ENCODE data around the gene PNPO. TPM values are rescaled to one million over a fixed set of nuclear protein-coding genes. Genes with fewer than 3 reads are reported as not detected.

PNPO gene
- total and polyA plus RNA-seq, 2 of the 4 experiments (the other 2 are of a cell fraction), result 13.9 to 34.1 TPM

DNA sequence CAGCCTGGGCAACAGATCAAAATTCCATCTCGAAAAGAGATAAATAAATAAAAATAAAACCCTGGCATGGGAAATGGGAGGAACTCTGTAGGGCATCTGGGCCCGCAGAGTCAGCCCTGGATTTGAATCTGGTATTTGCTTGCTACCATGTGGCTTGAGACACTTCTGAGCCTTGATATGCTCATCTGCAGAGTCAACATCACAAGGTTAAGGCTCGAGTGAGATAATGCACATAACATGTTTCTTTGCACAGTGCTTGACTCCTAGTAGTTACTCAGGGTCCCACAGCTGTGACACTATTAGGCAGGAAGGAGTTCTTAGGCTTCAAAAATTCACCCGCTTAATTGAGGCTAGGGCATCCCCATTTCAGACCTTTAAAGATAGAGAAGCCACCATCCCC, 50.8 kb downstream of the PNPO start:
- ATAC-seq (ENCODE audit: low read depth), result no peak
- Histone ChIP-seq H3K4me2 (ENCODE audit: low read depth, low read length) (no peak overlapping the region), H3K27me3 (ENCODE audit: control insufficient read depth, insufficient read depth, low read length) (peaks cover 6% of the 10 kb centered on the region; the same call in 1 of the 2 replicates), H3K23ac (ENCODE audit: low read depth, low read length) (no peak overlapping the region), H4K5ac (ENCODE audit: low read depth, low read length) (no peak overlapping the region), H2BK15ac (ENCODE audit: low read depth, low read length) (no peak overlapping the region), H2BK20ac (ENCODE audit: low read depth, low read length) (no peak overlapping the region), H3K14ac (replicated peaks; ENCODE audit: low read depth, low read length) (no peak overlapping the region), H3K79me1 (ENCODE audit: low read depth in 1 of 2, low read length in 2 of 2) (no peaks in the 10 kb centered on the region), H3K9ac (ENCODE audit: low read depth, low read length) (no peak overlapping the region), H3K18ac (ENCODE audit: low read depth, low read length) (no peak overlapping the region), H3K4me1 (ENCODE audit: control insufficient read depth, insufficient read depth, low read length) (peaks cover 8% of the 10 kb centered on the region), H3K56ac (ENCODE audit: extremely low read depth, insufficient read depth, low read length) (no peak overlapping the region), H2BK120ac (ENCODE audit: low read depth, low read length) (no peak overlapping the region), H3K4ac (ENCODE audit: low read depth, low read length) (no peak overlapping the region), H4K20me1 (ENCODE audit: insufficient read depth, low read length) (no peaks in the 10 kb centered on the region), H4K8ac (ENCODE audit: low read depth in 2 of 2, low read length in 2 of 2) (no peak overlapping the region), H4K91ac (ENCODE audit: insufficient read depth, low read depth, low read length) (no peak overlapping the region), H3K36me3 (ENCODE audit: control insufficient read depth, insufficient read depth, low read length) (no peaks in the 10 kb centered on the region), H2AFZ (replicated peaks; ENCODE audit: low read length, poor library complexity) (no peak overlapping the region), H3K9me3 (ENCODE audit: control insufficient read depth, insufficient read depth, low read length) (no peaks in the 10 kb centered on the region), H3K9me1 (ENCODE audit: insufficient read depth, low read length) (no peaks in the 10 kb centered on the region), H3K27ac (ENCODE audit: insufficient read depth, low read length) (no peak overlapping the region), H3K4me3 (ENCODE audit: insufficient read depth, low read depth, low read length) (no peak overlapping the region), H2AK5ac (ENCODE audit: low read depth, low read length) (no peak overlapping the region), H2BK5ac (ENCODE audit: low read depth, low read length, poor library complexity, severe bottlenecking) (no peak overlapping the region), H2AK9ac (replicated peaks; ENCODE audit: low read depth, low read length, poor library complexity) (no peak overlapping the region)
- ChIA-PET POLR2A (ENCODE audit: unreplicated experiment) (no interaction called here), CTCF (no interaction called here)
- dilution Hi-C loops (cut with HindIII; ENCODE audit: low sequenced_read_pairs, unreplicated experiment), result no loop called here
- TF ChIP-seq MXI1 (IDR thresholded peaks at IDR 0.05; ENCODE audit: borderline replicate concordance, low read depth, low read length) (no peak), RFX5 (IDR thresholded peaks at IDR 0.05; ENCODE audit: low read depth, low read length) (no peak), RCOR1 (IDR thresholded peaks at IDR 0.05; ENCODE audit: insufficient replicate concordance, low read length) (no peak), RAD21 (IDR thresholded peaks at IDR 0.05; ENCODE audit: low read length) (no peak), MAZ (IDR thresholded peaks at IDR 0.05; ENCODE audit: borderline replicate concordance, low read depth, low read length) (no peak), FOS (IDR thresholded peaks at IDR 0.05; ENCODE audit: low read depth, low read length) (no peak), SMC3 (IDR thresholded peaks at IDR 0.05; ENCODE audit: low read depth, low read length) (no peak), CHD1 (IDR thresholded peaks at IDR 0.05; ENCODE audit: low read depth, low read length) (no peak), MAFK (IDR thresholded peaks at IDR 0.05; ENCODE audit: low read depth, low read length) (no peak), BHLHE40 (IDR thresholded peaks at IDR 0.05; ENCODE audit: low read depth, low read length) (no peak), NFE2L2 (IDR thresholded peaks at IDR 0.05; ENCODE audit: low read depth, low read length) (no peak)
- TF ChIP-seq, protein P1, sequence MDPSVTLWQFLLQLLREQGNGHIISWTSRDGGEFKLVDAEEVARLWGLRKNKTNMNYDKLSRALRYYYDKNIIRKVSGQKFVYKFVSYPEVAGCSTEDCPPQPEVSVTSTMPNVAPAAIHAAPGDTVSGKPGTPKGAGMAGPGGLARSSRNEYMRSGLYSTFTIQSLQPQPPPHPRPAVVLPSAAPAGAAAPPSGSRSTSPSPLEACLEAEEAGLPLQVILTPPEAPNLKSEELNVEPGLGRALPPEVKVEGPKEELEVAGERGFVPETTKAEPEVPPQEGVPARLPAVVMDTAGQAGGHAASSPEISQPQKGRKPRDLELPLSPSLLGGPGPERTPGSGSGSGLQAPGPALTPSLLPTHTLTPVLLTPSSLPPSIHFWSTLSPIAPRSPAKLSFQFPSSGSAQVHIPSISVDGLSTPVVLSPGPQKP (IDR thresholded peaks at IDR 0.05; ENCODE audit: borderline replicate concordance, low read depth, low read length), result no peak
- TF ChIP-seq, protein P2, sequence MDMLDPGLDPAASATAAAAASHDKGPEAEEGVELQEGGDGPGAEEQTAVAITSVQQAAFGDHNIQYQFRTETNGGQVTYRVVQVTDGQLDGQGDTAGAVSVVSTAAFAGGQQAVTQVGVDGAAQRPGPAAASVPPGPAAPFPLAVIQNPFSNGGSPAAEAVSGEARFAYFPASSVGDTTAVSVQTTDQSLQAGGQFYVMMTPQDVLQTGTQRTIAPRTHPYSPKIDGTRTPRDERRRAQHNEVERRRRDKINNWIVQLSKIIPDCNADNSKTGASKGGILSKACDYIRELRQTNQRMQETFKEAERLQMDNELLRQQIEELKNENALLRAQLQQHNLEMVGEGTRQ (IDR thresholded peaks at IDR 0.05; ENCODE audit: low read depth, low read length), result no peak
- no TSS peak for BruUV-seq (replicated peaks)
- 56% methylated on average over 2 of the region's 4 CpGs; no CpG with 5 or more reads in 1 of the 2 experiments for WGBS, 2 experiments (ENCODE audit: extremely low coverage in 2 of 2, insufficient read length in 1 of 2)
- intact Hi-C loops (cut with micrococcal nuclease), result no loop called here
- in situ Hi-C loops (cut with MboI; ENCODE audit: low sequenced_read_pairs), result no loop called here
- DNase-seq, result no peak
